HL-60 (cell line): ENCODE data around the gene DZANK1.

Experiments used
- DNase-seq, 2 experiments: peaks; one replicate each; pipeline ENCODE4 v3.0.0-alpha.2; 2010 to 2020; ENCODE audit warnings: low read depth in 1 of 2, low spot score in 1 of 2
- H3K27ac ChIP-seq: fragments of 250-450 bp; sonication (Bioruptor Pico); replicated peaks from 2 replicates; pipeline ENCODE4 v1.5.1; 2020; ENCODE audit warnings: mild to moderate bottlenecking, moderate library complexity
- H3K27me3 ChIP-seq: fragments of 250-450 bp; sonication (Bioruptor Pico); 2 replicates; pipeline ENCODE4 v1.5.1; 2021; ENCODE audit warnings: mild to moderate bottlenecking, moderate library complexity; ENCODE audit not compliant: insufficient read depth, poor library complexity, severe bottlenecking
- H3K4me3 ChIP-seq: replicated peaks from 2 replicates; pipeline ENCODE4 v1.5.1; 2011; ENCODE audit warnings: mild to moderate bottlenecking, control low read depth, low read length; ENCODE audit not compliant: insufficient read depth
- CTCF ChIP-seq: IDR thresholded peaks from one replicate; pipeline ENCODE4 v1.5.1; 2011; ENCODE audit warnings: low read length, control low read depth, inconsistent platforms; ENCODE audit not compliant: insufficient read depth
- GABPA ChIP-seq: IDR thresholded peaks from 2 replicates; pipeline ENCODE4 v1.6.1; 2012; ENCODE audit warnings: low read depth
- POLR2AphosphoS5 ChIP-seq: IDR thresholded peaks from 2 replicates; pipeline ENCODE4 v1.6.1; 2012; ENCODE audit warnings: low read depth
- REST ChIP-seq: IDR thresholded peaks from 2 replicates; pipeline ENCODE4 v1.6.1; 2012; ENCODE audit warnings: low read depth; ENCODE audit not compliant: insufficient replicate concordance
- SPI1 ChIP-seq: IDR thresholded peaks from 2 replicates; pipeline ENCODE4 v1.6.1; 2012; ENCODE audit warnings: low read depth, mild to moderate bottlenecking, borderline replicate concordance

Gene DZANK1

GRCh38 chr20:18436847-18437246, 30.0 kb downstream of the DZANK1 start:
- H3K4me3 ChIP-seq = no peak overlapping the region
- TF ChIP-seq CTCF (no peak), POLR2AphosphoS5 (no peak), SPI1 (peak; percentile 23; the same call in 1 of the 2 replicates)
- H3K27me3 ChIP-seq = no peaks in the 10 kb centered on the region
- no peak overlapping the region for H3K27ac ChIP-seq
- DNase-seq = no peak

- TF ChIP-seq SPI1 = no peak
- Histone ChIP-seq H3K27me3 (no peaks in the 10 kb centered on the region), H3K27ac (no peak overlapping the region), H3K4me3 (no peak overlapping the region)
- DNase-seq = no peak
Measured at GRCh38 chr20:18431206-18431605, 35.6 kb downstream of the DZANK1 start.

- TF ChIP-seq GABPA (no peak), POLR2AphosphoS5 (no peak)
- H3K4me3 ChIP-seq = no peak overlapping the region
- no peak for DNase-seq
- no peak overlapping the region for H3K27ac ChIP-seq
- no peaks in the 10 kb centered on the region for H3K27me3 ChIP-seq
Measured at GRCh38 chr20:18430172-18430826, 36.5 kb downstream of the DZANK1 start.

GRCh38 chr20:18428490-18429173, 38.2 kb downstream of the DZANK1 start:
- H3K27ac ChIP-seq = no peak overlapping the region
- TF ChIP-seq POLR2AphosphoS5 (no peak), REST (no peak), CTCF (no peak), GABPA (no peak), SPI1 (no peak)
- no peak for DNase-seq

GRCh38 chr20:18427214-18427613, 39.6 kb downstream of the DZANK1 start:
- no peak for DNase-seq
- Histone ChIP-seq H3K27ac (no peak overlapping the region), H3K27me3 (no peaks in the 10 kb centered on the region), H3K4me3 (no peak overlapping the region)
- TF ChIP-seq REST (no peak), CTCF (no peak), GABPA (no peak), SPI1 (no peak), POLR2AphosphoS5 (no peak)

More at GRCh38 chr20:18428490-18429173, 38.2 kb downstream of the DZANK1 start:
- Histone ChIP-seq H3K27me3 (no peaks in the 10 kb centered on the region), H3K4me3 (no peak overlapping the region)
